HG03103 (cell line): ENCODE results near the gene HHIPL1.

Source experiments
- ATAC-seq: cut with Tn5 transposase; IDR thresholded peaks from one replicate; pipeline ENCODE4 v1.9.1; 2021; ENCODE audit warnings: low read depth; ENCODE audit not compliant: unreplicated experiment

Gene HHIPL1

GRCh38 chr14:99686557-99687283, 41.8 kb downstream of the HHIPL1 start:
- no peak for ATAC-seq

- ATAC-seq, result no peak
Observed at GRCh38 chr14:99687284-99688209, 42.6 kb downstream of the HHIPL1 start.

- no peak for ATAC-seq
Observed at GRCh38 chr14:99688210-99688581, 43.3 kb downstream of the HHIPL1 start.

- no peak for ATAC-seq
Observed at GRCh38 chr14:99688629-99689028, 43.7 kb downstream of the HHIPL1 start.

- ATAC-seq, result no peak
Observed at GRCh38 chr14:99689266-99690236, 44.6 kb downstream of the HHIPL1 start.

- ATAC-seq, result no peak
Observed at GRCh38 chr14:99690636-99691035, 45.7 kb downstream of the HHIPL1 start.

- no peak for ATAC-seq
Observed at GRCh38 chr14:99691111-99691885, 46.4 kb downstream of the HHIPL1 start.

- no peak for ATAC-seq
Observed at GRCh38 chr14:99693918-99694317, 49.0 kb downstream of the HHIPL1 start.

GRCh38 chr14:99696929-99697328, 52.0 kb downstream of the HHIPL1 start:
- ATAC-seq, result no peak

- no peak for ATAC-seq
Observed at GRCh38 chr14:99698236-99698635, 53.3 kb downstream of the HHIPL1 start.

- no peak for ATAC-seq
Observed at GRCh38 chr14:99698642-99699041, 53.7 kb downstream of the HHIPL1 start.

GRCh38 chr14:99699085-99699760, 54.3 kb downstream of the HHIPL1 start:
- no peak for ATAC-seq

- no peak for ATAC-seq
Observed at GRCh38 chr14:99699861-99700260, 54.9 kb downstream of the HHIPL1 start.

- no peak for ATAC-seq
Observed at GRCh38 chr14:99700379-99700778, 55.5 kb downstream of the HHIPL1 start.

- ATAC-seq, result no peak
Observed at GRCh38 chr14:99701260-99701659, 56.3 kb downstream of the HHIPL1 start.

GRCh38 chr14:99702115-99702514, 57.2 kb downstream of the HHIPL1 start:
- ATAC-seq, result no peak

GRCh38 chr14:99703381-99703780, 58.5 kb downstream of the HHIPL1 start:
- ATAC-seq, result no peak

- ATAC-seq, result no peak
Observed at GRCh38 chr14:99704037-99704436, 59.1 kb downstream of the HHIPL1 start.
